Loucy (cell line): Measurements from ENCODE around the gene CNTN4.

Experiments used
- H2AFZ ChIP-seq: fragments of 200-600 bp; sonication (generic); 2 replicates; pipeline ENCODE4 v1.6.0; 2016; ENCODE audit warnings: antibody characterized with exemption, mild to moderate bottlenecking, low read length, moderate library complexity
- H3F3A ChIP-seq: fragments of 200-600 bp; 2 replicates; pipeline ENCODE4 v1.6.0; 2016; ENCODE audit warnings: antibody characterized with exemption, low read depth, mild to moderate bottlenecking
- H3K27me3 ChIP-seq: fragments of 200-600 bp; sonication (generic); 2 replicates; pipeline ENCODE4 v1.6.1; 2014; ENCODE audit warnings: low read length, mild to moderate bottlenecking; ENCODE audit not compliant: insufficient read depth, poor library complexity, severe bottlenecking
- H3K36me3 ChIP-seq: fragments of 200-600 bp; sonication (generic); 2 replicates; pipeline ENCODE4 v1.6.1; 2016; ENCODE audit warnings: low read length; ENCODE audit not compliant: insufficient read depth
- H3K4me1 ChIP-seq: fragments of 200-600 bp; sonication (generic); 2 replicates; pipeline ENCODE4 v1.5.1; 2014; ENCODE audit warnings: low read length, mild to moderate bottlenecking; ENCODE audit not compliant: insufficient read depth, poor library complexity, severe bottlenecking
- H3K4me2 ChIP-seq: fragments of 200-600 bp; sonication (generic); 2 replicates; pipeline ENCODE4 v1.6.0; 2014; ENCODE audit warnings: antibody characterized with exemption, low read length, low read depth, mild to moderate bottlenecking; ENCODE audit not compliant: poor library complexity, severe bottlenecking
- H3K4me3 ChIP-seq: fragments of 200-600 bp; sonication (generic); 2 replicates; pipeline ENCODE4 v1.5.1; 2014; ENCODE audit warnings: low read length, mild to moderate bottlenecking, mixed read lengths; ENCODE audit not compliant: poor library complexity, severe bottlenecking
- H3K79me2 ChIP-seq: fragments of 200-600 bp; sonication (generic); 2 replicates; pipeline ENCODE4 v1.6.1; 2014; ENCODE audit warnings: low read length; ENCODE audit not compliant: insufficient read depth
- H3K9ac ChIP-seq: fragments of 200-600 bp; sonication (generic); 2 replicates; pipeline ENCODE4 v1.6.0; 2014; ENCODE audit warnings: mild to moderate bottlenecking, low read depth, low read length, moderate library complexity; ENCODE audit not compliant: poor library complexity, severe bottlenecking
- H3K9me2 ChIP-seq: fragments of 200-600 bp; sonication (generic); replicated peaks from 2 replicates; pipeline ENCODE4 v1.6.1; 2016; ENCODE audit warnings: low read depth, low read length, mixed read lengths
- H3K9me3 ChIP-seq: fragments of 200-600 bp; sonication (generic); 2 replicates; pipeline ENCODE4 v1.6.1; 2014; ENCODE audit warnings: mild to moderate bottlenecking, antibody characterized with exemption, low read length, low read depth; ENCODE audit not compliant: insufficient read depth
- H4K20me1 ChIP-seq: fragments of 200-600 bp; sonication (generic); 2 replicates; pipeline ENCODE4 v1.6.0; 2014; ENCODE audit warnings: antibody characterized with exemption, low read length, mild to moderate bottlenecking; ENCODE audit not compliant: insufficient read depth, poor library complexity, severe bottlenecking
- EZH2phosphoT487 ChIP-seq: fragments of 200-600 bp; IDR thresholded peaks from 2 replicates; pipeline ENCODE4 v1.6.1; 2018; ENCODE audit warnings: antibody characterized with exemption, mild to moderate bottlenecking, moderate library complexity, borderline replicate concordance
- TF ChIP-seq, protein P1 (sequence below): fragments of 200-600 bp; sonication (generic); conservative IDR thresholded peaks from 2 replicates; pipeline ENCODE4 v1.5.1; 2014; ENCODE audit warnings: mild to moderate bottlenecking, antibody characterized with exemption, low read length

The CNTN4 gene

GRCh38 chr3:2504912-2505311 is 406.2 kb downstream of the CNTN4 start:
- H3K79me2 ChIP-seq = no peaks in the 10 kb centered on the region
- H3K9me2 ChIP-seq = no peaks in the 10 kb centered on the region
- no peaks in the 10 kb centered on the region for H4K20me1 ChIP-seq
- H3F3A ChIP-seq = no peaks in the 10 kb centered on the region
- H3K4me2 ChIP-seq = peak overlapping the region; percentile 8
- no peaks in the 10 kb centered on the region for H3K27me3 ChIP-seq
- no peak overlapping the region for H2AFZ ChIP-seq
- no peak overlapping the region for H3K4me3 ChIP-seq
- H3K9me3 ChIP-seq = no peaks in the 10 kb centered on the region; the same call in none of the 2 replicates
- no peaks in the 10 kb centered on the region for H3K36me3 ChIP-seq
- peaks cover 4% of the 10 kb centered on the region for H3K4me1 ChIP-seq
- TF ChIP-seq, protein P1, sequence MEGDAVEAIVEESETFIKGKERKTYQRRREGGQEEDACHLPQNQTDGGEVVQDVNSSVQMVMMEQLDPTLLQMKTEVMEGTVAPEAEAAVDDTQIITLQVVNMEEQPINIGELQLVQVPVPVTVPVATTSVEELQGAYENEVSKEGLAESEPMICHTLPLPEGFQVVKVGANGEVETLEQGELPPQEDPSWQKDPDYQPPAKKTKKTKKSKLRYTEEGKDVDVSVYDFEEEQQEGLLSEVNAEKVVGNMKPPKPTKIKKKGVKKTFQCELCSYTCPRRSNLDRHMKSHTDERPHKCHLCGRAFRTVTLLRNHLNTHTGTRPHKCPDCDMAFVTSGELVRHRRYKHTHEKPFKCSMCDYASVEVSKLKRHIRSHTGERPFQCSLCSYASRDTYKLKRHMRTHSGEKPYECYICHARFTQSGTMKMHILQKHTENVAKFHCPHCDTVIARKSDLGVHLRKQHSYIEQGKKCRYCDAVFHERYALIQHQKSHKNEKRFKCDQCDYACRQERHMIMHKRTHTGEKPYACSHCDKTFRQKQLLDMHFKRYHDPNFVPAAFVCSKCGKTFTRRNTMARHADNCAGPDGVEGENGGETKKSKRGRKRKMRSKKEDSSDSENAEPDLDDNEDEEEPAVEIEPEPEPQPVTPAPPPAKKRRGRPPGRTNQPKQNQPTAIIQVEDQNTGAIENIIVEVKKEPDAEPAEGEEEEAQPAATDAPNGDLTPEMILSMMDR = no peak
- TF ChIP-seq EZH2phosphoT487 = no peak
- H3K9ac ChIP-seq = no peak overlapping the region

DNA sequence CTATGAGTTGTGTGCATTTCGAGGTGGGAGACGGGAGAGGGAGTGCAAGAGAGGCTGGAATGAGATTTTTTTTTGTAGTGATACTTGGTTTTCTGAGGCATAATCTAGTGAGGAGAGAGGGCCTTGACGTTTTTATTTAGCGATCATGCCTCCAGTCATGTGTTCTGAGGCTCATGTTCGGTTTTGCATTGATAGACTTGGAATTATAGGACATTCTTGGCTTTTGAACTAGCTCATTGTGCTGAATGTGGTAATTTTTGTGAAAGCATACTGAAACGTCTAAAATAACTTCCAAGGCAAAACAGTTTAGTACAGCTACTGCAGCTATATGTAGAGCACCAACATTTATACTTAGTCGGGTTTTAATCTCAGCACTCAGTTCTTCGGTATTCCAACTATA is 408.1 kb downstream of the CNTN4 start:
- H3K9me3 ChIP-seq = no peaks in the 10 kb centered on the region; the same call in none of the 2 replicates
- H3K9me2 ChIP-seq = no peaks in the 10 kb centered on the region
- H3K36me3 ChIP-seq = no peaks in the 10 kb centered on the region
- H2AFZ ChIP-seq = no peak overlapping the region
- TF ChIP-seq, protein P1 = no peak
- no peak for TF ChIP-seq EZH2phosphoT487
- peaks cover 4% of the 10 kb centered on the region for H3K4me1 ChIP-seq
- H4K20me1 ChIP-seq = no peaks in the 10 kb centered on the region
- no peak overlapping the region for H3K4me3 ChIP-seq
- H3F3A ChIP-seq = no peaks in the 10 kb centered on the region
- no peak overlapping the region for H3K9ac ChIP-seq
- no peak overlapping the region for H3K4me2 ChIP-seq
- no peaks in the 10 kb centered on the region for H3K79me2 ChIP-seq
- no peaks in the 10 kb centered on the region for H3K27me3 ChIP-seq

DNA sequence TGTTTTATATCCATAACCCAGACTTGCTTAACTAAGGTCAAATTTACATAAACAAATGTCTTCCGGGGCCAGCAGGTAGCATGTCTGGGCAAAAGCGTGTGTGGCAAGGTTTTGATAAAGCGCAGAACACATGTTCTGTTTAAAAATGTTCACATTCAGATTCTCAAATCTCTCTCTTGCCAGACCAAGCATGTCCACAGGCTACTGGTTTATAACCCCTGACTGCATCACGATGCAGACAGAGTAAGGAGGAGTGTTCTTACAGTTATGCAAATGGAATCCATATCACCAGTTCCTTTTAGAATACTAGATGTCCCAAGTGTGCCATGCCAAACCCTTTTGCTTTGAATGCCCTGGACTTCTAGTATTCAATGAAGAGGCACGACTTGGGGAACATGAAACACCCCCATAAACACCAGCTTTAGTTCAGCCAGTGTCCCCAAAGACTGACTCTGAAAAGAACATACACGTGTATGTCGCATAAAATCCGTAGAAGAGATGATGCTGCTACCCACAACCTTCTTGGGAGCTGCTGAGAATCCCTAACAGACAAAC is 412.0 kb downstream of the CNTN4 start:
- H2AFZ ChIP-seq = no peak overlapping the region
- H3K27me3 ChIP-seq = no peaks in the 10 kb centered on the region
- TF ChIP-seq, protein P1 = no peak
- no peak for TF ChIP-seq EZH2phosphoT487
- no peaks in the 10 kb centered on the region for H4K20me1 ChIP-seq
- no peaks in the 10 kb centered on the region for H3F3A ChIP-seq
- H3K36me3 ChIP-seq = no peaks in the 10 kb centered on the region
- no peak overlapping the region for H3K4me2 ChIP-seq
- H3K9me2 ChIP-seq = no peaks in the 10 kb centered on the region
- no peaks in the 10 kb centered on the region for H3K4me1 ChIP-seq
- no peaks in the 10 kb centered on the region for H3K9me3 ChIP-seq
- H3K79me2 ChIP-seq = no peaks in the 10 kb centered on the region
- H3K9ac ChIP-seq = no peak overlapping the region
- H3K4me3 ChIP-seq = no peak overlapping the region
